IPS-15b (cell line): ENCODE data around the gene MRPS15.

Experiments
- H3K27me3 ChIP-seq: one replicate; pipeline ENCODE4 v1.6.1; 2013; ENCODE audit warnings: low read length; ENCODE audit not compliant: control insufficient read depth, insufficient read depth
- H3K36me3 ChIP-seq: one replicate; pipeline ENCODE4 v1.6.1; 2013; ENCODE audit warnings: low read length; ENCODE audit not compliant: control insufficient read depth, insufficient read depth
- H3K4me1 ChIP-seq: one replicate; pipeline ENCODE4 v1.6.1; 2013; ENCODE audit warnings: mild to moderate bottlenecking, low read length; ENCODE audit not compliant: control insufficient read depth, insufficient read depth
- H3K4me3 ChIP-seq: one replicate; pipeline ENCODE4 v1.5.1; 2013; ENCODE audit warnings: low read depth, low read length
- H3K9ac ChIP-seq: one replicate; pipeline ENCODE4 v1.6.1; 2013; ENCODE audit warnings: low read depth, mild to moderate bottlenecking, low read length
- H3K9me3 ChIP-seq: one replicate; pipeline ENCODE4 v1.6.1; 2013; ENCODE audit warnings: mild to moderate bottlenecking, low read length; ENCODE audit not compliant: control insufficient read depth, insufficient read depth

Gene MRPS15

GRCh38 chr1:36411674-36412648, 52.2 kb downstream of the MRPS15 start:
- Histone ChIP-seq H3K9me3 (no peaks in the 10 kb centered on the region), H3K27me3 (no peaks in the 10 kb centered on the region), H3K36me3 (peaks cover 5% of the 10 kb centered on the region), H3K4me1 (no peaks in the 10 kb centered on the region), H3K9ac (no peak overlapping the region), H3K4me3 (no peak overlapping the region)

- Histone ChIP-seq H3K9ac (no peak overlapping the region), H3K27me3 (no peaks in the 10 kb centered on the region), H3K9me3 (no peaks in the 10 kb centered on the region), H3K36me3 (peaks cover 5% of the 10 kb centered on the region), H3K4me3 (no peak overlapping the region), H3K4me1 (no peaks in the 10 kb centered on the region)
Measured at GRCh38 chr1:36408479-36408878, 55.7 kb downstream of the MRPS15 start.

- Histone ChIP-seq H3K9ac (no peak overlapping the region), H3K36me3 (peaks cover 5% of the 10 kb centered on the region), H3K4me1 (no peaks in the 10 kb centered on the region), H3K9me3 (no peaks in the 10 kb centered on the region), H3K4me3 (no peak overlapping the region), H3K27me3 (no peaks in the 10 kb centered on the region)
Measured at GRCh38 chr1:36406440-36406839, 57.7 kb downstream of the MRPS15 start.
